Measurements from ENCODE around the gene KCNJ6.

Gene KCNJ6

GRCh38 chr21:37805266-37805665 is 111.0 kb downstream of the KCNJ6 start:
- Histone ChIP-seq H3K9me3 (ENCODE audit: insufficient read depth, low read depth, low read length) (no peaks in the 10 kb centered on the region; the same call in 1 of the 2 replicates), H3K4me3 (ENCODE audit: low read length) (no peak overlapping the region), H3K36me3 (ENCODE audit: insufficient read depth, low read depth, low read length) (no peaks in the 10 kb centered on the region), H3K27me3 (ENCODE audit: insufficient read depth, low read length) (no peaks in the 10 kb centered on the region), H3K4me1 (ENCODE audit: insufficient read depth, low read length) (no peaks in the 10 kb centered on the region), H3K9ac (ENCODE audit: low read depth, low read length) (no peak overlapping the region), H3K27ac (ENCODE audit: low read length) (no peak overlapping the region)

DNA sequence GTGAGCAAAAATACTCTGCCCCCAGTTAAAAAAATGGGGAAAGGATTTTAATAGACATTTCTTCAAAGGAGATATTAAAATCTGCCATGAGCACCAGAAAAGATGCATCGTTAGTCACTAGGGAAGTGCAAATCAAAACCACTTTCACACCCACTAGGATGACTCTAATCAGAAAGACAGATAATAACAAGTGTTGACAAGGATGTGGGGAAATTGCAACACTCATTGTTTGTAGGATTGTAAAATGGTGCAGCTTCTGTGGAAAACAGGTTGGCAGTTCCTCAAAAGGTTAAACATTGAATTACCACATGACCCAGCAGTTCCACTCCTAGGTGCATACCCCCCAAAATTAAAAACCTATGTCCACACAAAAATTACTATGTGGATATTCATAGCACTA is 112.3 kb downstream of the KCNJ6 start:
- Histone ChIP-seq H3K27me3 (ENCODE audit: insufficient read depth, low read length) (no peaks in the 10 kb centered on the region), H3K4me3 (ENCODE audit: low read length) (no peak overlapping the region), H3K27ac (ENCODE audit: low read length) (no peak overlapping the region), H3K36me3 (ENCODE audit: insufficient read depth, low read depth, low read length) (no peaks in the 10 kb centered on the region), H3K9me3 (ENCODE audit: insufficient read depth, low read depth, low read length) (no peaks in the 10 kb centered on the region; the same call in 1 of the 2 replicates), H3K9ac (ENCODE audit: low read depth, low read length) (no peak overlapping the region), H3K4me1 (ENCODE audit: insufficient read depth, low read length) (no peaks in the 10 kb centered on the region; the same call in 1 of the 2 replicates)

DNA sequence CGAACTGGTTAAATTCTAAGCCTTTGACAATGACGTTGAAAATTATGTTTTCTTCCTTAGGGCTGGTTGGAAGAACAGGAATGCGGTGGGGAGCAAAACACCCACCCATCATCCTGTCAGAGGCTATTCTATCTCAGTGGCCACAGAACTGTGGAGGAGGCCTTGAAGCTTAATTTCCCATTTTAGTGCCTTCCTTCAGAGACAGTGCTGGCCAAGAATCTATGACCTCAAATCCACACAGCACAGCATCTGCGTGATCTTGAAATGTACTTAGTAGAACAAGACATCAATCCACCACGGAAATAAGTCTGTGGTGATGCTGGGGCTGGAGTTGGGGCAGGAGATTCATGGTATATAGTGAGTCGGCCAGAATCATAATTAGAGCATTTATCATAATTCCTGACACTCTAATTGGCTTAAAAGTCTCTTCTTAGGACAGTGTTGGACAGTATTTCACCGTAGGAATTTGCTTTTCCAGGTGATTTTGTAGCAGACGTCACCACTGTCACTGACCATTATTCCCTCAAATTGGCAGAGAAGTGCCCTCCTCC is 113.1 kb downstream of the KCNJ6 start:
- no peaks in the 10 kb centered on the region for H3K36me3 ChIP-seq (ENCODE audit: insufficient read depth, low read depth, low read length)
- no peaks in the 10 kb centered on the region; the same call in 1 of the 2 replicates for H3K4me1 ChIP-seq (ENCODE audit: insufficient read depth, low read length)
- no peaks in the 10 kb centered on the region for H3K27me3 ChIP-seq (ENCODE audit: insufficient read depth, low read length)
- no peak overlapping the region for H3K27ac ChIP-seq (ENCODE audit: low read length)
- H3K9ac ChIP-seq (ENCODE audit: low read depth, low read length), result no peak overlapping the region
- H3K9me3 ChIP-seq (ENCODE audit: insufficient read depth, low read depth, low read length), result no peaks in the 10 kb centered on the region; the same call in 1 of the 2 replicates
- H3K4me3 ChIP-seq (ENCODE audit: low read length), result no peak overlapping the region

DNA sequence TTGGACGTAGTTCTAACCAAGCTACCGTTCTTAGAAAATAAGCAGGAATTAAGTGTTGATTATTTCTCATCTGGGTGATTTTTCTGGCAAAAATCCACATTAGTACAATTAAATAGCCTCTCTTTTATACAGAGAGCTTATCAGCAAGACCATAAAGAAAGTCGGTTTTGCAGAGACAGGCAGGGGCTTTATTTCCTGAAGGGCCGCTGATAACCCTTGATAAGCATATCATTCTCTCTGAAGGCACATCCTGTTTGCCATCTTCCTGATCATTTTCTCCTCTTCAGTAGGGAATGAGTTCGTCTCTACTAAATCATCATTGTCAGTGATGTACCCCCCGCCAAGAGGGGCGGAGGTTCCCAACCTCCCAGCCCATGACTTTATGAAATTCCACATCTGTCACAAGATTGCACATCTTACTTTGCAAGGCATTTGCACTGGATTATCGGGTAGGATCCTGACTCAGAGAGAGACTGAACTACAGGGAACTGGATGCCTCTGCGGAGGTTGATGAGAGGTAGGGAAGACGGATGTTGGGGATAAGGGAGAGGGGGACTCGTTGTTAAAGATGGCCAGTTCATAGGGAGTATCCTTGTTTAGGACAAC is 115.7 kb downstream of the KCNJ6 start:
- no peaks in the 10 kb centered on the region for H3K36me3 ChIP-seq (ENCODE audit: insufficient read depth, low read depth, low read length)
- no peaks in the 10 kb centered on the region; the same call in 1 of the 2 replicates for H3K4me1 ChIP-seq (ENCODE audit: insufficient read depth, low read length)
- H3K9me3 ChIP-seq (ENCODE audit: insufficient read depth, low read depth, low read length), result no peaks in the 10 kb centered on the region; the same call in 1 of the 2 replicates
- H3K27me3 ChIP-seq (ENCODE audit: insufficient read depth, low read length), result no peaks in the 10 kb centered on the region
- H3K4me3 ChIP-seq (ENCODE audit: low read length), result no peak overlapping the region
- no peak overlapping the region for H3K27ac ChIP-seq (ENCODE audit: low read length)
- H3K9ac ChIP-seq (ENCODE audit: low read depth, low read length), result no peak overlapping the region

- no peaks in the 10 kb centered on the region for H3K36me3 ChIP-seq (ENCODE audit: insufficient read depth, low read depth, low read length)
- H3K27ac ChIP-seq (ENCODE audit: low read length), result no peak overlapping the region
- no peaks in the 10 kb centered on the region for H3K27me3 ChIP-seq (ENCODE audit: insufficient read depth, low read length)
- H3K9me3 ChIP-seq (ENCODE audit: insufficient read depth, low read depth, low read length), result no peaks in the 10 kb centered on the region; the same call in 1 of the 2 replicates
- H3K4me3 ChIP-seq (ENCODE audit: low read length), result no peak overlapping the region
- no peaks in the 10 kb centered on the region; the same call in 1 of the 2 replicates for H3K4me1 ChIP-seq (ENCODE audit: insufficient read depth, low read length)
- H3K9ac ChIP-seq (ENCODE audit: low read depth, low read length), result no peak overlapping the region
Measured at GRCh38 chr21:37800057-37800455, 116.2 kb downstream of the KCNJ6 start.

- H3K4me1 ChIP-seq (ENCODE audit: insufficient read depth, low read length), result no peaks in the 10 kb centered on the region; the same call in 1 of the 2 replicates
- H3K9me3 ChIP-seq (ENCODE audit: insufficient read depth, low read depth, low read length), result no peaks in the 10 kb centered on the region; the same call in 1 of the 2 replicates
- no peak overlapping the region for H3K9ac ChIP-seq (ENCODE audit: low read depth, low read length)
- H3K27me3 ChIP-seq (ENCODE audit: insufficient read depth, low read length), result no peaks in the 10 kb centered on the region
- H3K36me3 ChIP-seq (ENCODE audit: insufficient read depth, low read depth, low read length), result no peaks in the 10 kb centered on the region
- H3K4me3 ChIP-seq (ENCODE audit: low read length), result no peak overlapping the region
- no peak overlapping the region for H3K27ac ChIP-seq (ENCODE audit: low read length)
Measured at GRCh38 chr21:37799211-37800056, 116.8 kb downstream of the KCNJ6 start.

- no peak overlapping the region for H3K27ac ChIP-seq (ENCODE audit: low read length)
- H3K4me3 ChIP-seq (ENCODE audit: low read length), result no peak overlapping the region
- H3K36me3 ChIP-seq (ENCODE audit: insufficient read depth, low read depth, low read length), result no peaks in the 10 kb centered on the region
- H3K9me3 ChIP-seq (ENCODE audit: insufficient read depth, low read depth, low read length), result no peaks in the 10 kb centered on the region
- H3K9ac ChIP-seq (ENCODE audit: low read depth, low read length), result no peak overlapping the region
- H3K4me1 ChIP-seq (ENCODE audit: insufficient read depth, low read length), result no peaks in the 10 kb centered on the region; the same call in 1 of the 2 replicates
- no peaks in the 10 kb centered on the region for H3K27me3 ChIP-seq (ENCODE audit: insufficient read depth, low read length)
Measured at GRCh38 chr21:37797403-37797802, 118.9 kb downstream of the KCNJ6 start.

DNA sequence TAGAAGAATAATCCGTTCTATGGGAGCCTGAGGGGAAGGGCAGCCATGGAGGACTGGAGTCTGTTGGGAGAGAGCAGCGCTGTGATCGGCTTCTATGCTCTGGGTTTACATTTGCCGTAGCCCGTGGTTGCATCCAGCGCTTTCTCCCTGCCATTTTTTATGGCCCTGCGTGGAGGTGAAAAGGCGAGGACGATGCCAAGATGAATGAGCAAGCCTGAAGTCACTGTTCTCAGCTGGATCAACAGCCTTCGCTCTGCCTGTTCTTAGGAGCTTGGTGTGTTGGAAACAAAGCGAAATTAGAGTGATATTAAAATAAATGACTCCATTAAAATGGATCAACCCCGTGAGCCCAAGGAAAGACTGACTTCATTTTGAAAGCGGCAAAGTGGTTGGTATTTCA is 120.2 kb downstream of the KCNJ6 start:
- H3K27me3 ChIP-seq (ENCODE audit: insufficient read depth, low read length), result no peaks in the 10 kb centered on the region
- no peaks in the 10 kb centered on the region; the same call in 1 of the 2 replicates for H3K4me1 ChIP-seq (ENCODE audit: insufficient read depth, low read length)
- no peak overlapping the region for H3K9ac ChIP-seq (ENCODE audit: low read depth, low read length)
- no peak overlapping the region for H3K27ac ChIP-seq (ENCODE audit: low read length)
- H3K4me3 ChIP-seq (ENCODE audit: low read length), result no peak overlapping the region
- no peaks in the 10 kb centered on the region for H3K9me3 ChIP-seq (ENCODE audit: insufficient read depth, low read depth, low read length)
- H3K36me3 ChIP-seq (ENCODE audit: insufficient read depth, low read depth, low read length), result no peaks in the 10 kb centered on the region

DNA sequence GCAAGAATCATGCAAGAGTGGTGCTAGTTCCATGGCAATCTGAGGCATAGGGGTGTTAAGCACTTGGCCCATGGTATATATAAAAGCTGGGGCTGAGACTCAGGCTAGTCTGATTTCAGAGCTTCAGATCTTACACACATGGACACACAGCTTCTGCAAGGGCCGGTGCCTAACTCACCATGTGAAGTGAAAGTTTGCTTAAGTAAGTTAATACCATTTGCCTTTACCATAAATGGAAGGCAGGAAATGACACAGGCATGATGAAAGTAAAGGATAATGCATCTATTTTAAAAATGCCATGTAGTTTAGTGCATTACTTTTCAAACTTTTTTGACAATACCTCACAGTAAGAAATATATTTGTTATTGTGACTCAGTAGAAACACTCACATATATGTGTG is 122.6 kb downstream of the KCNJ6 start:
- no peak overlapping the region for H3K9ac ChIP-seq (ENCODE audit: low read depth, low read length)
- H3K4me1 ChIP-seq (ENCODE audit: insufficient read depth, low read length), result no peaks in the 10 kb centered on the region
- no peaks in the 10 kb centered on the region for H3K27me3 ChIP-seq (ENCODE audit: insufficient read depth, low read length)
- H3K9me3 ChIP-seq (ENCODE audit: insufficient read depth, low read depth, low read length), result no peaks in the 10 kb centered on the region
- no peak overlapping the region for H3K4me3 ChIP-seq (ENCODE audit: low read length)
- no peaks in the 10 kb centered on the region for H3K36me3 ChIP-seq (ENCODE audit: insufficient read depth, low read depth, low read length)
- no peak overlapping the region for H3K27ac ChIP-seq (ENCODE audit: low read length)

GRCh38 chr21:37792046-37792445 is 124.2 kb downstream of the KCNJ6 start:
- Histone ChIP-seq H3K27me3 (ENCODE audit: insufficient read depth, low read length) (no peaks in the 10 kb centered on the region), H3K9ac (ENCODE audit: low read depth, low read length) (no peak overlapping the region), H3K27ac (ENCODE audit: low read length) (no peak overlapping the region), H3K4me3 (ENCODE audit: low read length) (no peak overlapping the region), H3K9me3 (ENCODE audit: insufficient read depth, low read depth, low read length) (no peaks in the 10 kb centered on the region), H3K4me1 (ENCODE audit: insufficient read depth, low read length) (no peaks in the 10 kb centered on the region), H3K36me3 (ENCODE audit: insufficient read depth, low read depth, low read length) (no peaks in the 10 kb centered on the region)

DNA sequence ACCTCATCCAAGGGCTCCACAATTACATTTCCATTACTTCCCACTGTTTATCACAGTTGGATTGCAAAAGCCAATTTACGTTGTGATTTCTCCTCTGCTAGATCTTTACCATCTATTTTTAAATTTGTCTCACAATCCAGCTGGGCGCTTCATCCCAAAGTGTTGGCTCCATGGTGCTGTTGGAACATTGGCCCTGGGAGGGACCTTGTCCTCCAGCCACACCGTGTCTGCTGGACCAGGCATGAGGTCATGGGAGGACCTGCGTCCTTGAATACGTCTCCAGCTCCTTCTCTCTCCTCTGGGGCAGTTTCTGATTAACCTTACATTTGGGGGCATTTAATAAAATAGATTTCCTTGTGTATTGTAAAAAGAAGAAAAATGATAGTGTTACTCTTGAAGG is 125.4 kb downstream of the KCNJ6 start:
- no peaks in the 10 kb centered on the region for H3K27me3 ChIP-seq (ENCODE audit: insufficient read depth, low read length)
- no peaks in the 10 kb centered on the region for H3K9me3 ChIP-seq (ENCODE audit: insufficient read depth, low read depth, low read length)
- no peaks in the 10 kb centered on the region for H3K4me1 ChIP-seq (ENCODE audit: insufficient read depth, low read length)
- no peak overlapping the region for H3K27ac ChIP-seq (ENCODE audit: low read length)
- no peaks in the 10 kb centered on the region for H3K36me3 ChIP-seq (ENCODE audit: insufficient read depth, low read depth, low read length)
- no peak overlapping the region for H3K9ac ChIP-seq (ENCODE audit: low read depth, low read length)
- no peak overlapping the region for H3K4me3 ChIP-seq (ENCODE audit: low read length)

Measured in iPS-20b (cell line).